Loucy (cell line): ENCODE measurements around the gene SLC11A1.

Experiments
- H2AFZ ChIP-seq: fragments of 200-600 bp; sonication (generic); 2 replicates; pipeline ENCODE4 v1.6.0; 2016; ENCODE audit warnings: antibody characterized with exemption, mild to moderate bottlenecking, low read length, moderate library complexity
- H3F3A ChIP-seq: fragments of 200-600 bp; 2 replicates; pipeline ENCODE4 v1.6.0; 2016; ENCODE audit warnings: antibody characterized with exemption, low read depth, mild to moderate bottlenecking
- H3K27me3 ChIP-seq: fragments of 200-600 bp; sonication (generic); 2 replicates; pipeline ENCODE4 v1.6.1; 2014; ENCODE audit warnings: low read length, mild to moderate bottlenecking; ENCODE audit not compliant: insufficient read depth, poor library complexity, severe bottlenecking
- H3K36me3 ChIP-seq: fragments of 200-600 bp; sonication (generic); 2 replicates; pipeline ENCODE4 v1.6.1; 2016; ENCODE audit warnings: low read length; ENCODE audit not compliant: insufficient read depth
- H3K4me1 ChIP-seq: fragments of 200-600 bp; sonication (generic); 2 replicates; pipeline ENCODE4 v1.5.1; 2014; ENCODE audit warnings: low read length, mild to moderate bottlenecking; ENCODE audit not compliant: insufficient read depth, poor library complexity, severe bottlenecking
- H3K4me2 ChIP-seq: fragments of 200-600 bp; sonication (generic); 2 replicates; pipeline ENCODE4 v1.6.0; 2014; ENCODE audit warnings: antibody characterized with exemption, low read length, low read depth, mild to moderate bottlenecking; ENCODE audit not compliant: poor library complexity, severe bottlenecking
- H3K4me3 ChIP-seq: fragments of 200-600 bp; sonication (generic); 2 replicates; pipeline ENCODE4 v1.5.1; 2014; ENCODE audit warnings: low read length, mild to moderate bottlenecking, mixed read lengths; ENCODE audit not compliant: poor library complexity, severe bottlenecking
- H3K79me2 ChIP-seq: fragments of 200-600 bp; sonication (generic); 2 replicates; pipeline ENCODE4 v1.6.1; 2014; ENCODE audit warnings: low read length; ENCODE audit not compliant: insufficient read depth
- H3K9ac ChIP-seq: fragments of 200-600 bp; sonication (generic); 2 replicates; pipeline ENCODE4 v1.6.0; 2014; ENCODE audit warnings: mild to moderate bottlenecking, low read depth, low read length, moderate library complexity; ENCODE audit not compliant: poor library complexity, severe bottlenecking
- H3K9me2 ChIP-seq: fragments of 200-600 bp; sonication (generic); replicated peaks from 2 replicates; pipeline ENCODE4 v1.6.1; 2016; ENCODE audit warnings: low read depth, low read length, mixed read lengths
- H3K9me3 ChIP-seq: fragments of 200-600 bp; sonication (generic); 2 replicates; pipeline ENCODE4 v1.6.1; 2014; ENCODE audit warnings: mild to moderate bottlenecking, antibody characterized with exemption, low read length, low read depth; ENCODE audit not compliant: insufficient read depth
- H4K20me1 ChIP-seq: fragments of 200-600 bp; sonication (generic); 2 replicates; pipeline ENCODE4 v1.6.0; 2014; ENCODE audit warnings: antibody characterized with exemption, low read length, mild to moderate bottlenecking; ENCODE audit not compliant: insufficient read depth, poor library complexity, severe bottlenecking
- CTCF ChIP-seq: fragments of 200-600 bp; sonication (generic); conservative IDR thresholded peaks from 2 replicates; pipeline ENCODE4 v1.5.1; 2014; ENCODE audit warnings: mild to moderate bottlenecking, antibody characterized with exemption, low read length
- EZH2phosphoT487 ChIP-seq: fragments of 200-600 bp; IDR thresholded peaks from 2 replicates; pipeline ENCODE4 v1.6.1; 2018; ENCODE audit warnings: antibody characterized with exemption, mild to moderate bottlenecking, moderate library complexity, borderline replicate concordance

The SLC11A1 gene

GRCh38 chr2:218340656-218341055 lies 41.4 kb upstream of the SLC11A1 start:
- H3K9me3 ChIP-seq: no peaks in the 10 kb centered on the region
- H3K36me3 ChIP-seq: no peaks in the 10 kb centered on the region
- H3K9me2 ChIP-seq: no peaks in the 10 kb centered on the region
- no peak overlapping the region for H3K4me3 ChIP-seq
- H3K4me1 ChIP-seq: no peaks in the 10 kb centered on the region
- no peaks in the 10 kb centered on the region for H3K79me2 ChIP-seq
- H4K20me1 ChIP-seq: no peaks in the 10 kb centered on the region
- H3F3A ChIP-seq: no peaks in the 10 kb centered on the region
- no peak overlapping the region for H2AFZ ChIP-seq
- H3K27me3 ChIP-seq: no peaks in the 10 kb centered on the region
- no peak for TF ChIP-seq EZH2phosphoT487
- TF ChIP-seq CTCF: no peak
- no peak overlapping the region for H3K4me2 ChIP-seq
- H3K9ac ChIP-seq: no peak overlapping the region

- Histone ChIP-seq H3K4me1 (no peaks in the 10 kb centered on the region), H3K36me3 (no peaks in the 10 kb centered on the region), H3K9me3 (no peaks in the 10 kb centered on the region), H3K4me2 (no peak overlapping the region), H3K79me2 (no peaks in the 10 kb centered on the region), H2AFZ (no peak overlapping the region), H3K27me3 (no peaks in the 10 kb centered on the region), H3K9me2 (no peaks in the 10 kb centered on the region), H3F3A (no peaks in the 10 kb centered on the region), H3K9ac (no peak overlapping the region), H3K4me3 (no peak overlapping the region), H4K20me1 (no peaks in the 10 kb centered on the region)
- TF ChIP-seq EZH2phosphoT487 (no peak), CTCF (no peak)
Measured at GRCh38 chr2:218341381-218341780, 40.7 kb upstream of the SLC11A1 start.

- no peaks in the 10 kb centered on the region for H3K4me1 ChIP-seq
- H3K4me3 ChIP-seq: no peak overlapping the region
- no peaks in the 10 kb centered on the region for H3K9me3 ChIP-seq
- no peaks in the 10 kb centered on the region for H4K20me1 ChIP-seq
- H3K36me3 ChIP-seq: no peaks in the 10 kb centered on the region
- TF ChIP-seq CTCF (no peak), EZH2phosphoT487 (no peak)
- no peak overlapping the region for H3K9ac ChIP-seq
- H3K9me2 ChIP-seq: no peaks in the 10 kb centered on the region
- H3K79me2 ChIP-seq: no peaks in the 10 kb centered on the region
- H3K4me2 ChIP-seq: no peak overlapping the region
- H2AFZ ChIP-seq: no peak overlapping the region
- no peaks in the 10 kb centered on the region for H3K27me3 ChIP-seq
- no peaks in the 10 kb centered on the region for H3F3A ChIP-seq
Measured at GRCh38 chr2:218342837-218343236, 39.2 kb upstream of the SLC11A1 start.
